Mucosa of rectum (tissue), 2 donors: ENCODE data around the gene WLS.
"Not testable (repeated sequence)": the region's sequence is repeated elsewhere in the genome, so short reads cannot be mapped to it uniquely, and the experiment has no call there.

ENCODE experiments used
- H3K27ac ChIP-seq, 2 donors: one replicate each; pipeline ENCODE4 v1.7.0; 2013; ENCODE audit warnings: inconsistent platforms in 2 of 2, low read depth in 2 of 2, low read length in 2 of 2
- H3K27me3 ChIP-seq, 2 donors: one replicate each; pipeline ENCODE4 v1.7.0; 2013; ENCODE audit warnings: low read length in 2 of 2; ENCODE audit not compliant: control insufficient read depth in 2 of 2, insufficient read depth in 2 of 2
- H3K36me3 ChIP-seq, 2 donors: one replicate each; pipeline ENCODE4 v1.7.0; 2013; ENCODE audit warnings: low read length in 2 of 2; ENCODE audit not compliant: control insufficient read depth in 2 of 2, insufficient read depth in 2 of 2
- H3K4me1 ChIP-seq, 2 donors: one replicate each; pipeline ENCODE4 v1.7.0; 2013; ENCODE audit warnings: low read length in 2 of 2, mild to moderate bottlenecking in 1 of 2; ENCODE audit not compliant: control insufficient read depth in 2 of 2, insufficient read depth in 2 of 2
- H3K4me3 ChIP-seq, 2 donors: one replicate each; pipeline ENCODE4 v1.7.0; 2013; ENCODE audit warnings: low read length in 2 of 2
- H3K9ac ChIP-seq, 2 donors: one replicate each; pipeline ENCODE4 v1.7.0; 2013; ENCODE audit warnings: low read length in 2 of 2, low read depth in 1 of 2, mild to moderate bottlenecking in 1 of 2
- H3K9me3 ChIP-seq, 2 donors: one replicate each; pipeline ENCODE4 v1.7.0; 2013; ENCODE audit warnings: low read length in 2 of 2; ENCODE audit not compliant: control insufficient read depth in 2 of 2
- donor health status: healthy.
- donor health status: Normal muscosa, but diverticular disease.

WLS gene

DNA sequence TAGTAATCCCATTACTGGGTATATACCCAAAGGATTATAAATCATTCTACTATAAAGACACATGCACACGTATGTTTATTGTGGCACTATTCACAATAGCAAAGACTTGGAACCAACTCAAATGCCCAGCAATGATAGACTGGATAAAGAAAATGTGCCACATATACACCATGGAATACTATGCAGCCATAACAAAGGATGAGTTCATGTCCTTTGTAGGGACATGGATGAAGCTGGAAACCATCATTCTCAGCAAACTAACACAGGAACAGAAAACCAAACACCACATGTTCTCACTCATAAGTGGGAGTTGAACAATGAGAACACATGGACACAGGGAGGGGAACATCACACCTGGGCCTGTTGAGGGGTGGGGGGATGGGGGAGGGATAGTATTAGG, 60.5 kb downstream of the WLS start:
- H3K4me1 ChIP-seq = peaks cover 23 to 38% of the 10 kb centered on the region in 2 donors
- H3K9me3 ChIP-seq, H3K27me3 ChIP-seq, H3K27ac ChIP-seq, H3K9ac ChIP-seq, H3K4me3 ChIP-seq, H3K36me3 ChIP-seq: not testable (repeated sequence)

GRCh38 chr1:68168545-68169171, 63.7 kb downstream of the WLS start:
- H3K27me3 ChIP-seq = no peaks in the 10 kb centered on the region
- H3K9me3 ChIP-seq = no peaks in the 10 kb centered on the region
- H3K4me3 ChIP-seq = no peak overlapping the region
- H3K9ac ChIP-seq = no peak overlapping the region
- H3K27ac ChIP-seq = no peak overlapping the region
- no peaks in the 10 kb centered on the region for H3K36me3 ChIP-seq
- H3K4me1 ChIP-seq = peaks cover 11 to 12% of the 10 kb centered on the region in 2 donors

DNA sequence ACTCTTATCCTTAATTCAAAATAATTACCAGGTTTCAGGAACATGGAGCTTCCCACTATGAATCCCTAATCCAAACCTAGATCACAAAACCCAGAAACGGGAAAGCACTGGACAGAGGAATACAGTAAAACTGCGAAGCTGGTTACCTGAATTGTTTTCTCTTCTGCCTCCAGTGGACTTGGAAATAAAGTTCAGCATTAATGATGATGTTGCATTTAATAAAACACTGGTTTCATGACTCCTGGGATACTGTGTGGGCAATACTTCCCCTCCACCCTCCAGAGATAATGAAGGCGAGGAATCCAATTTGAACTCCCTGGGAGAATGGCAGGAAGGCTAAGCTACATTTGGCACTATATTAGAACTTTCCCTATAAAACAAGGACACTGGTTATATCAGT, 65.1 kb downstream of the WLS start:
- Histone ChIP-seq H3K36me3 (peaks cover 5 to 8% of the 10 kb centered on the region in 2 donors), H3K9ac (no peak overlapping the region), H3K27ac (no peak overlapping the region), H3K4me3 (no peak overlapping the region), H3K4me1 (no peaks in the 10 kb centered on the region), H3K9me3 (no peaks in the 10 kb centered on the region), H3K27me3 (no peaks in the 10 kb centered on the region)

- Histone ChIP-seq H3K9me3 (no peaks in the 10 kb centered on the region), H3K36me3 (peaks cover 9 to 11% of the 10 kb centered on the region in 2 donors), H3K27ac (no peak overlapping the region), H3K27me3 (no peaks in the 10 kb centered on the region), H3K9ac (no peak overlapping the region), H3K4me1 (no peaks in the 10 kb centered on the region), H3K4me3 (no peak overlapping the region)
Observed at GRCh38 chr1:68166348-68166747, 66.0 kb downstream of the WLS start.

- Histone ChIP-seq H3K4me1 (no peaks in the 10 kb centered on the region), H3K27me3 (no peaks in the 10 kb centered on the region), H3K4me3 (no peak overlapping the region), H3K36me3 (peaks cover 9 to 11% of the 10 kb centered on the region in 2 donors), H3K9ac (no peak overlapping the region), H3K27ac (no peak overlapping the region), H3K9me3 (no peaks in the 10 kb centered on the region)
Observed at GRCh38 chr1:68165665-68166064, 66.7 kb downstream of the WLS start.

DNA sequence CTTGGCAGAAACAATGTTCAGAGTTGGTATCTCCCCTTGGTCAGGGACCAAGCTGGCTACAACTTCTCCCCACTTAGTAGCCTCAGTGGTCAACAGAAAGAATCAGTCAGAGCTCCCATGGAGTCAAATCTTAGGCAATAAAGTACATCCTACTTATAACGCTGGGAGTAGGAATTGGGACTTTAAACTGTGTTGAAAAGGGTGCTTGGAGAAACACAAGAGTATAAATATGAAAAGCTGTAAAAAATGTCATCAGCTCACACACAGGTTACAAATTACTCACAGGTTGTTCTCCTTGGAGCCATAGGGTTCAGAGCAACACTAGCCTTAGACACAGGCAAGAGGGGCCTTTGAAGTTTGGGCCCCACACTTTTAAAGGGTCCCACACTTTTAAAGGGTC, 67.4 kb downstream of the WLS start:
- H3K27me3 ChIP-seq = no peaks in the 10 kb centered on the region
- H3K27ac ChIP-seq = no peak overlapping the region
- H3K9ac ChIP-seq = no peak overlapping the region
- no peaks in the 10 kb centered on the region for H3K4me1 ChIP-seq
- H3K9me3 ChIP-seq = no peaks in the 10 kb centered on the region
- no peak overlapping the region for H3K4me3 ChIP-seq
- peaks cover 9 to 11% of the 10 kb centered on the region in 2 donors for H3K36me3 ChIP-seq

- peaks cover 9 to 11% of the 10 kb centered on the region in 2 donors for H3K36me3 ChIP-seq
- no peak overlapping the region for H3K9ac ChIP-seq
- H3K27me3 ChIP-seq = no peaks in the 10 kb centered on the region
- no peak overlapping the region for H3K4me3 ChIP-seq
- H3K9me3 ChIP-seq = no peaks in the 10 kb centered on the region
- peaks cover 0 to 6% of the 10 kb centered on the region in 2 donors for H3K4me1 ChIP-seq
- no peak overlapping the region for H3K27ac ChIP-seq
Observed at GRCh38 chr1:68163220-68163619, 69.1 kb downstream of the WLS start.

- H3K4me1 ChIP-seq = peaks cover 0 to 6% of the 10 kb centered on the region in 2 donors
- H3K27me3 ChIP-seq = no peaks in the 10 kb centered on the region
- H3K9ac ChIP-seq = no peak overlapping the region
- no peak overlapping the region for H3K4me3 ChIP-seq
- peaks cover 9 to 14% of the 10 kb centered on the region in 2 donors for H3K36me3 ChIP-seq
- H3K27ac ChIP-seq = no peak overlapping the region
- H3K9me3 ChIP-seq = no peaks in the 10 kb centered on the region
Observed at GRCh38 chr1:68162761-68163160, 69.6 kb downstream of the WLS start.

DNA sequence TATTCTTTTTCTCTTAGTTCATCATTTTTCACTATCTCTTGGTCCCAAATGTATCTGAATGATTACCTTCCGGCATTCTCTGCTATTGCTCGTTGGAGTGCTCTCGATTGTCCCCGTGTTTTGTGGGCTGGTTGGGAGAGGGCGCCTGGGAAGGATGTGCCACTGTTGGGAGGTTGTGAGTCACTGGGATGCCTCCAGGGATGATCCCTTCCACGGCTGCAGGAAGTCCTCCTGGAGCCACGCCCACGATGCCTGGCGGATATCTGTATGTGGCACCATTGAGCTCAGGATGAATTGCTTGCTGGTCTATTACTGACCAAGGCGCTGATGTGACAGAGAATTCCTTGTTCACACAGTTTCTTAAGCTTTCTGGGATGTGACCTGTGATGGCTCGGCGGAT, 70.7 kb downstream of the WLS start:
- not testable (repeated sequence) for H3K4me1 ChIP-seq, H3K9ac ChIP-seq, H3K27me3 ChIP-seq, H3K4me3 ChIP-seq, H3K27ac ChIP-seq, H3K9me3 ChIP-seq
- H3K36me3 ChIP-seq = peaks cover 9 to 19% of the 10 kb centered on the region in 2 donors

GRCh38 chr1:68160935-68161334, 71.4 kb downstream of the WLS start:
- not testable (repeated sequence) for H3K4me1 ChIP-seq, H3K27me3 ChIP-seq, H3K9me3 ChIP-seq, H3K27ac ChIP-seq, H3K9ac ChIP-seq, H3K4me3 ChIP-seq
- H3K36me3 ChIP-seq = peaks cover 9 to 22% of the 10 kb centered on the region in 2 donors

GRCh38 chr1:68160021-68160420, 72.3 kb downstream of the WLS start:
- peaks cover 9 to 27% of the 10 kb centered on the region in 2 donors for H3K36me3 ChIP-seq
- no peak overlapping the region for H3K4me3 ChIP-seq
- no peaks in the 10 kb centered on the region for H3K9me3 ChIP-seq
- no peak overlapping the region for H3K9ac ChIP-seq
- no peaks in the 10 kb centered on the region for H3K27me3 ChIP-seq
- peaks cover 0 to 6% of the 10 kb centered on the region in 2 donors for H3K4me1 ChIP-seq
- no peak overlapping the region for H3K27ac ChIP-seq
